ENCODE data around the gene DNAJC18. TPM values are rescaled to one million over a fixed set of nuclear protein-coding genes. Genes with fewer than 3 reads are reported as not detected.

Gene DNAJC18
- total and polyA plus RNA-seq, 4 donors: 0.66 to 1.8 (median 0.83) TPM

DNA sequence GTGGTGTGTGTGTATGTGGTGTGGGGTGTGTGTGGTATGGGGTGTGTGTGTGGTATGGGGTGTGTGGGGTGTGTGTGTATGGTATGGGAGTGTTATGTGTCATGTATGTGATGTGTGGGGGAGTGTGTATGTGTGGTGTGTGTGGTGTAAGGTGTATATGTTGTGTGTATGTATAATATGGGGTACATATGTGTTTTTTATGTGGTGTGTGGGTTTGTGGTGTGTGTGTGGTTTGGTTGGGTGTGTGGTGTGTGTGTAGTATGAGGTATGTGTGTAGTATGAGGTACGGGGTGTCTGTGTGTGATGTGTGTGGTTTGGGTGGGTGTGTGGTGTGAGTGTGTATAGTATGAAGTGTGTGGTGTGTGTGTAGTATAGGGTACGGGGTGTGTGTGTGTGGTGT is 11.9 kb upstream of the DNAJC18 start:
- no peaks in the 10 kb centered on the region for H3K36me3 ChIP-seq (ENCODE audit: control insufficient read depth in 4 of 4, insufficient read depth in 3 of 4, low read depth in 1 of 4, low read length in 3 of 4)

DNA sequence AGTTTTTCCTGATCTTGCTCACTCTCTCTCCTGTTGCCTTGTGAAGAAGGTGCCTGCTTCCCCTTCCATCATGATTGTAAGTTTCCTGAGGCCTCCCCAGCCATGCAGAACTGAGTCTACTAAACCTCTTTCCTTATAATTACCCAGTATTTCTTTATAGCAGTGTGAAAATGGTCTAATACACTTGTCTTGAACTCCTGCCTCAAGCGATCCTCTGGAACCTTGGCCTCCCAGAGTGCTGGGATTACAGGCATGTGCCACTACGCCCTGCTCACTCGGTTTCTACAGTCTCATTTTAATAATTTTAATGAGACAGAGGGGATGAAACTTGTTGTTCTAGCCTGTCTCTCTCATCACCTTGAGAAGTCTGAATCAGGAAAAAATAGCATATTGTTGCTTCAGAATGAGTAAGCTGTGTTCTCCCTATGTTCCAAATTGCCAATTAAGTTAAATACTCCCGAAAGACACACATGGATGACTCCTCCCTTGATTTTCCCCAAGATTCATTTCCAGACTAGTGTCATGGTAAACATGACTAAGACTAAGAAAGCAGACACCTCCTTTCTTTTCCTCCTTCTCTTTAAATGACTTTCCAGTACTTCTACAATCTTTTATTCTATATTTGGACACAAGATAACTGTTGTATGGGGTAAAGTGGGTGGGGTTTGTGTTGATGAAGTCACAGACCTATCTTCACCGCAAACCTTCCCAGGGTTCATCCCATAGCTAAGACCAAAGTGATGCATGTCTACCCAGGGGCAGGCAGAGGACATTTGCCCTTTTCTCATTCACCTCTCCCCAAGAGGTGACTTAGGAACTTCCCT is 7.8 kb upstream of the DNAJC18 start:
- H3K27ac ChIP-seq (ENCODE audit: low read depth in 1 of 2, low read length in 2 of 2): no peak overlapping the region

More for the DNA sequence above, 11.9 kb upstream of the DNAJC18 start:
- Histone ChIP-seq H3K9me3 (ENCODE audit: control insufficient read depth in 4 of 4, low read length in 3 of 4) (no peaks in the 10 kb centered on the region), H3K9ac (ENCODE audit: low read depth in 1 of 2, low read length in 2 of 2) (no peak overlapping the region), H3K27ac (ENCODE audit: low read depth in 1 of 2, low read length in 2 of 2) (no peak overlapping the region), H3K4me1 (ENCODE audit: control insufficient read depth in 4 of 4, insufficient read depth in 4 of 4, low read length in 3 of 4) (no peaks in the 10 kb centered on the region), H3K4me3 (ENCODE audit: low read depth in 1 of 3, low read length in 3 of 3) (no peak overlapping the region), H3K27me3 (ENCODE audit: control insufficient read depth in 4 of 4, insufficient read depth in 4 of 4, low read length in 3 of 4) (no peaks in the 10 kb centered on the region)
- 94% methylated on average over 2 of the region's 2 CpGs for WGBS
- no peak for DNase-seq (ENCODE audit: low spot score)
- TF ChIP-seq NR2F2 (IDR thresholded peaks at IDR 0.05) (no peak), HNF4G (IDR thresholded peaks at IDR 0.05) (no peak)
- TF ChIP-seq, protein P1, sequence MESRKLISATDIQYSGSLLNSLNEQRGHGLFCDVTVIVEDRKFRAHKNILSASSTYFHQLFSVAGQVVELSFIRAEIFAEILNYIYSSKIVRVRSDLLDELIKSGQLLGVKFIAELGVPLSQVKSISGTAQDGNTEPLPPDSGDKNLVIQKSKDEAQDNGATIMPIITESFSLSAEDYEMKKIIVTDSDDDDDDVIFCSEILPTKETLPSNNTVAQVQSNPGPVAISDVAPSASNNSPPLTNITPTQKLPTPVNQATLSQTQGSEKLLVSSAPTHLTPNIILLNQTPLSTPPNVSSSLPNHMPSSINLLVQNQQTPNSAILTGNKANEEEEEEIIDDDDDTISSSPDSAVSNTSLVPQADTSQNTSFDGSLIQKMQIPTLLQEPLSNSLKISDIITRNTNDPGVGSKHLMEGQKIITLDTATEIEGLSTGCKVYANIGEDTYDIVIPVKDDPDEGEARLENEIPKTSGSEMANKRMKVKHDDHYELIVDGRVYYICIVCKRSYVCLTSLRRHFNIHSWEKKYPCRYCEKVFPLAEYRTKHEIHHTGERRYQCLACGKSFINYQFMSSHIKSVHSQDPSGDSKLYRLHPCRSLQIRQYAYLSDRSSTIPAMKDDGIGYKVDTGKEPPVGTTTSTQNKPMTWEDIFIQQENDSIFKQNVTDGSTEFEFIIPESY (IDR thresholded peaks at IDR 0.05): no peak

DNA sequence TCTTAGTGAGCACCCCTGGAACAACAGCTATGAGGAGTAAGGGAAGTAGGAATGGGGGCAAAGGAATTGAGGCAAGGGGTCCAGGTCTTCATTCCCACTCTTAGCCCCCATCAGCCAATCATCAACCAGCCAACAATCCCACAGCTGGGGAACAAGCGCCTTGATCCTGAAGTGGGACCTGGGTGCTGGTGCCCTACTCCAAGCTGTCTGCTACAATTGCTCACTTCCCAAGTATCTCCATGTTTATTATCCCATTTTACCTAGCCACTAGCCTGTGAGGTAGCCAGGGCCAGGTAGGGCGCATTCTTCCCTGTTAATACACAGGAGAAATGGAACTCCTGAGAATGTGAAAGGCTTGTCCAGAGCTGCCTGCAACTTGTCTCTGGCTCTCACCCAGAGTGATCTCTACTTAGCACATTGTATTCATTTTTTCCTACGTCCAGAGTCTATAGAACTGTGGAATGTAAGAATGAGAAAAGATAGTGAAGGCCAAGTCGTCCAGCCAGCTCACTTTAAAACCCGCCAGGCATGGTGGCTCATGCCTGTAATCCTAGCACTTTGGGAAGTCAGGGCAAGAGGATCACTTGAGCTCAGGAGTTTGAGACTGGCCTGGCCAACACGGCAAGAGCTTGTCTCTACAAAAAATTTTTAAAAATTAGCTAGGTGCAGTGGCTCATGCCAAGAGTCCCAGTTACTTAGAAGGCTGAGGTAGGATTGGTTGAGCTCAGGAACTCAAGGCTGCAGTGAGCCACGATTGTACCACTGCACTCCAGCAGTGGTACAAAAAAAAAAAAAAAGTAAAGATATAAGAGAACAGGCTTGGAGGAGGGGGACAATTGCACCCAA is 6.2 kb upstream of the DNAJC18 start:
- Histone ChIP-seq H3K9ac (ENCODE audit: low read depth in 1 of 2, low read length in 2 of 2) (no peak overlapping the region), H3K4me3 (ENCODE audit: low read depth in 1 of 3, low read length in 3 of 3) (no peak overlapping the region), H3K9me3 (ENCODE audit: control insufficient read depth in 4 of 4, low read length in 3 of 4) (no peaks in the 10 kb centered on the region), H3K36me3 (ENCODE audit: control insufficient read depth in 4 of 4, insufficient read depth in 3 of 4, low read depth in 1 of 4, low read length in 3 of 4) (no peaks in the 10 kb centered on the region), H3K27me3 (ENCODE audit: control insufficient read depth in 4 of 4, insufficient read depth in 4 of 4, low read length in 3 of 4) (no peaks in the 10 kb centered on the region), H3K27ac (ENCODE audit: low read depth in 1 of 2, low read length in 2 of 2) (no peak overlapping the region), H3K4me1 (ENCODE audit: control insufficient read depth in 4 of 4, insufficient read depth in 4 of 4, low read length in 3 of 4) (no peaks in the 10 kb centered on the region)
- DNase-seq (ENCODE audit: low spot score): no peak
- 73% methylated on average over 7 of the region's 7 CpGs for WGBS
- TF ChIP-seq YY1 (IDR thresholded peaks at IDR 0.05): no peak
- no peak for TF ChIP-seq JUND (IDR thresholded peaks at IDR 0.05)
- TF ChIP-seq, protein P1 (IDR thresholded peaks at IDR 0.05): no peak
- no peak for TF ChIP-seq HNF4G (IDR thresholded peaks at IDR 0.05)
- TF ChIP-seq HNF4A (conservative IDR thresholded peaks at IDR 0.05): no peak
- TF ChIP-seq RAD21 (IDR thresholded peaks at IDR 0.05): no peak
- no peak for TF ChIP-seq NR2F2 (IDR thresholded peaks at IDR 0.05)
- TF ChIP-seq, protein P2, sequence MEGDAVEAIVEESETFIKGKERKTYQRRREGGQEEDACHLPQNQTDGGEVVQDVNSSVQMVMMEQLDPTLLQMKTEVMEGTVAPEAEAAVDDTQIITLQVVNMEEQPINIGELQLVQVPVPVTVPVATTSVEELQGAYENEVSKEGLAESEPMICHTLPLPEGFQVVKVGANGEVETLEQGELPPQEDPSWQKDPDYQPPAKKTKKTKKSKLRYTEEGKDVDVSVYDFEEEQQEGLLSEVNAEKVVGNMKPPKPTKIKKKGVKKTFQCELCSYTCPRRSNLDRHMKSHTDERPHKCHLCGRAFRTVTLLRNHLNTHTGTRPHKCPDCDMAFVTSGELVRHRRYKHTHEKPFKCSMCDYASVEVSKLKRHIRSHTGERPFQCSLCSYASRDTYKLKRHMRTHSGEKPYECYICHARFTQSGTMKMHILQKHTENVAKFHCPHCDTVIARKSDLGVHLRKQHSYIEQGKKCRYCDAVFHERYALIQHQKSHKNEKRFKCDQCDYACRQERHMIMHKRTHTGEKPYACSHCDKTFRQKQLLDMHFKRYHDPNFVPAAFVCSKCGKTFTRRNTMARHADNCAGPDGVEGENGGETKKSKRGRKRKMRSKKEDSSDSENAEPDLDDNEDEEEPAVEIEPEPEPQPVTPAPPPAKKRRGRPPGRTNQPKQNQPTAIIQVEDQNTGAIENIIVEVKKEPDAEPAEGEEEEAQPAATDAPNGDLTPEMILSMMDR (IDR thresholded peaks at IDR 0.05; ENCODE audit: low read depth, low read length, missing input control): no peak

More for the DNA sequence above, 7.8 kb upstream of the DNAJC18 start:
- 90% methylated on average over 5 of the region's 5 CpGs for WGBS
- TF ChIP-seq, protein P3, sequence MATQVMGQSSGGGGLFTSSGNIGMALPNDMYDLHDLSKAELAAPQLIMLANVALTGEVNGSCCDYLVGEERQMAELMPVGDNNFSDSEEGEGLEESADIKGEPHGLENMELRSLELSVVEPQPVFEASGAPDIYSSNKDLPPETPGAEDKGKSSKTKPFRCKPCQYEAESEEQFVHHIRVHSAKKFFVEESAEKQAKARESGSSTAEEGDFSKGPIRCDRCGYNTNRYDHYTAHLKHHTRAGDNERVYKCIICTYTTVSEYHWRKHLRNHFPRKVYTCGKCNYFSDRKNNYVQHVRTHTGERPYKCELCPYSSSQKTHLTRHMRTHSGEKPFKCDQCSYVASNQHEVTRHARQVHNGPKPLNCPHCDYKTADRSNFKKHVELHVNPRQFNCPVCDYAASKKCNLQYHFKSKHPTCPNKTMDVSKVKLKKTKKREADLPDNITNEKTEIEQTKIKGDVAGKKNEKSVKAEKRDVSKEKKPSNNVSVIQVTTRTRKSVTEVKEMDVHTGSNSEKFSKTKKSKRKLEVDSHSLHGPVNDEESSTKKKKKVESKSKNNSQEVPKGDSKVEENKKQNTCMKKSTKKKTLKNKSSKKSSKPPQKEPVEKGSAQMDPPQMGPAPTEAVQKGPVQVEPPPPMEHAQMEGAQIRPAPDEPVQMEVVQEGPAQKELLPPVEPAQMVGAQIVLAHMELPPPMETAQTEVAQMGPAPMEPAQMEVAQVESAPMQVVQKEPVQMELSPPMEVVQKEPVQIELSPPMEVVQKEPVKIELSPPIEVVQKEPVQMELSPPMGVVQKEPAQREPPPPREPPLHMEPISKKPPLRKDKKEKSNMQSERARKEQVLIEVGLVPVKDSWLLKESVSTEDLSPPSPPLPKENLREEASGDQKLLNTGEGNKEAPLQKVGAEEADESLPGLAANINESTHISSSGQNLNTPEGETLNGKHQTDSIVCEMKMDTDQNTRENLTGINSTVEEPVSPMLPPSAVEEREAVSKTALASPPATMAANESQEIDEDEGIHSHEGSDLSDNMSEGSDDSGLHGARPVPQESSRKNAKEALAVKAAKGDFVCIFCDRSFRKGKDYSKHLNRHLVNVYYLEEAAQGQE (IDR thresholded peaks at IDR 0.05): no peak
- TF ChIP-seq, protein P4, sequence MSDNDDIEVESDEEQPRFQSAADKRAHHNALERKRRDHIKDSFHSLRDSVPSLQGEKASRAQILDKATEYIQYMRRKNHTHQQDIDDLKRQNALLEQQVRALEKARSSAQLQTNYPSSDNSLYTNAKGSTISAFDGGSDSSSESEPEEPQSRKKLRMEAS (IDR thresholded peaks at IDR 0.05): no peak
- no peak for DNase-seq (ENCODE audit: low spot score)
- Histone ChIP-seq H3K4me3 (ENCODE audit: low read depth in 1 of 3, low read length in 3 of 3) (no peak overlapping the region), H3K27me3 (ENCODE audit: control insufficient read depth in 4 of 4, insufficient read depth in 4 of 4, low read length in 3 of 4) (no peaks in the 10 kb centered on the region), H3K9ac (ENCODE audit: low read depth in 1 of 2, low read length in 2 of 2) (no peak overlapping the region), H3K9me3 (ENCODE audit: control insufficient read depth in 4 of 4, low read length in 3 of 4) (no peaks in the 10 kb centered on the region), H3K36me3 (ENCODE audit: control insufficient read depth in 4 of 4, insufficient read depth in 3 of 4, low read depth in 1 of 4, low read length in 3 of 4) (no peaks in the 10 kb centered on the region), H3K4me1 (ENCODE audit: control insufficient read depth in 4 of 4, insufficient read depth in 4 of 4, low read length in 3 of 4) (no peaks in the 10 kb centered on the region)

Measured in liver (tissue), 9 donors.